Body of pancreas (tissue), 4 donors: ENCODE measurements around the gene ZNF653.

ENCODE experiments used
- POLR2A ChIP-seq, 3 donors: fragments of 450-650 bp; IDR thresholded peaks; one replicate each; pipeline ENCODE4 v1.6.1; 2016; ENCODE audit warnings: antibody characterized with exemption in 3 of 3, mild to moderate bottlenecking in 2 of 3
- TF ChIP-seq, protein P1 (sequence below), 7 experiments: fragments of 450-650 bp in 4 of 7; fragments of 200-600 bp in 3 of 7; sonication (generic) in 3 of 7; IDR thresholded peaks; one replicate each; pipeline ENCODE4 v1.5.1; 2016 to 2019; ENCODE audit warnings: antibody characterized with exemption in 7 of 7

GRCh38 chr19:11451871-11452619, 53.6 kb downstream of the ZNF653 start:
- no peak for TF ChIP-seq POLR2A (IDR thresholded peaks at IDR 0.05)
- TF ChIP-seq, protein P1, sequence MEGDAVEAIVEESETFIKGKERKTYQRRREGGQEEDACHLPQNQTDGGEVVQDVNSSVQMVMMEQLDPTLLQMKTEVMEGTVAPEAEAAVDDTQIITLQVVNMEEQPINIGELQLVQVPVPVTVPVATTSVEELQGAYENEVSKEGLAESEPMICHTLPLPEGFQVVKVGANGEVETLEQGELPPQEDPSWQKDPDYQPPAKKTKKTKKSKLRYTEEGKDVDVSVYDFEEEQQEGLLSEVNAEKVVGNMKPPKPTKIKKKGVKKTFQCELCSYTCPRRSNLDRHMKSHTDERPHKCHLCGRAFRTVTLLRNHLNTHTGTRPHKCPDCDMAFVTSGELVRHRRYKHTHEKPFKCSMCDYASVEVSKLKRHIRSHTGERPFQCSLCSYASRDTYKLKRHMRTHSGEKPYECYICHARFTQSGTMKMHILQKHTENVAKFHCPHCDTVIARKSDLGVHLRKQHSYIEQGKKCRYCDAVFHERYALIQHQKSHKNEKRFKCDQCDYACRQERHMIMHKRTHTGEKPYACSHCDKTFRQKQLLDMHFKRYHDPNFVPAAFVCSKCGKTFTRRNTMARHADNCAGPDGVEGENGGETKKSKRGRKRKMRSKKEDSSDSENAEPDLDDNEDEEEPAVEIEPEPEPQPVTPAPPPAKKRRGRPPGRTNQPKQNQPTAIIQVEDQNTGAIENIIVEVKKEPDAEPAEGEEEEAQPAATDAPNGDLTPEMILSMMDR (IDR thresholded peaks at IDR 0.05), result no peak
